HFFc6 (cell line): ENCODE measurements around the gene NKG7. TPM values are rescaled to one million over a fixed set of nuclear protein-coding genes. Genes with fewer than 3 reads are reported as not detected.
A peak's percentile ranks its signal among the peaks of the same experiment; 100 is the strongest.

Experiments used
- DNase-seq: peaks from one replicate; pipeline ENCODE4 v3.0.0-alpha.2; 2018
- H3K27ac Mint-ChIP-seq: 2 replicates; pipeline ENCODE4 v1.8.0; 2020; ENCODE audit warnings: mild to moderate bottlenecking, mixed read lengths
- H3K27me3 Mint-ChIP-seq: 2 replicates; pipeline ENCODE4 v1.8.0; 2021; ENCODE audit warnings: mild to moderate bottlenecking, moderate library complexity, mixed read lengths; ENCODE audit not compliant: insufficient read depth
- H3K36me3 Mint-ChIP-seq: 2 replicates; pipeline ENCODE4 v1.8.0; 2021; ENCODE audit warnings: low read depth, mixed read lengths
- H3K4me1 Mint-ChIP-seq: 2 replicates; pipeline ENCODE4 v1.8.0; 2020; ENCODE audit warnings: low read depth, mixed read lengths
- H3K4me3 Mint-ChIP-seq: 2 replicates; pipeline ENCODE4 v1.8.0; 2020; ENCODE audit warnings: mild to moderate bottlenecking, moderate library complexity, mixed read lengths
- H3K9me3 Mint-ChIP-seq: 2 replicates; pipeline ENCODE4 v1.8.0; 2020; ENCODE audit warnings: mild to moderate bottlenecking, mixed read lengths
- total RNA-seq, 6 experiments: library from RNA; stranded (reverse); fragmentation: NEBNext Ultra II Directional; extraction: Animal tissue kit (Norgen Biotek cat#: 25700); gene quantifications; 2 replicates in 1 of 6; 3 replicates in 5 of 6; pipeline ENCODE4 v1.2.3, GENCODE V29; 2021
- TF ChIP-seq, protein P1 (sequence below): fragments of 200-600 bp; sonication (generic); IDR thresholded peaks from 2 replicates; pipeline ENCODE4 v1.5.0; 2021; ENCODE audit warnings: antibody characterized with exemption, mild to moderate bottlenecking

Gene NKG7
- total RNA-seq, 6 experiments from 2014 or later: not detected

DNA sequence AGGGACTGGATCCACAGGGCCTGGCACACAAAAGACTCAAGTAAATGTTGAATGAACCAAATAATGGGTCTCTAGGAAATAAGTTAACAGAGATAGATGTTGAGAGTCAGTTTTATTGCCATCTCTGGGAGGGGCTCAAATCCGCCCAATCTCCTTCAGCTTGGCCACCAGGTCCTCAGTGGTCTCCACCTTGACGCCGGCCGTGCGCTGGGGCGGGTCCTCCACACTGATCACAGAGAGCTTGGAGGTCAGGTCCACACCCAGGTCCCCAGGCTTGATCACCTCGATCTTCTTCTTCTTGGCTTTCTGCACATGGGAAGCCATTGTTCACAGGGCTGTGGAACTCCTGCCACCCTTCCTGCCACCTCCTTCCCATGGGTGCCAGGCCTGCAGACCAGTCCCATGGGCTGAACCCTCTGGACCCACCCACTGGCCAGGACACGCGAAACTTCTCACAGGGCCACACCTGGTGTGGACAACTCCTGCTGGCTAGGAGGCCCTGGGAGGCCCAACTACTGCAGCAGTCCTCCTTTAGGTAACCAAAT, 27.3 kb downstream of the NKG7 start:
- H3K4me1 Mint-ChIP-seq: peaks cover 17% of the 10 kb centered on the region
- peaks cover 16% of the 10 kb centered on the region for H3K36me3 Mint-ChIP-seq
- H3K4me3 Mint-ChIP-seq: no peak overlapping the region
- H3K27me3 Mint-ChIP-seq: peaks cover 3% of the 10 kb centered on the region
- H3K27ac Mint-ChIP-seq: no peak overlapping the region
- TF ChIP-seq, protein P1, sequence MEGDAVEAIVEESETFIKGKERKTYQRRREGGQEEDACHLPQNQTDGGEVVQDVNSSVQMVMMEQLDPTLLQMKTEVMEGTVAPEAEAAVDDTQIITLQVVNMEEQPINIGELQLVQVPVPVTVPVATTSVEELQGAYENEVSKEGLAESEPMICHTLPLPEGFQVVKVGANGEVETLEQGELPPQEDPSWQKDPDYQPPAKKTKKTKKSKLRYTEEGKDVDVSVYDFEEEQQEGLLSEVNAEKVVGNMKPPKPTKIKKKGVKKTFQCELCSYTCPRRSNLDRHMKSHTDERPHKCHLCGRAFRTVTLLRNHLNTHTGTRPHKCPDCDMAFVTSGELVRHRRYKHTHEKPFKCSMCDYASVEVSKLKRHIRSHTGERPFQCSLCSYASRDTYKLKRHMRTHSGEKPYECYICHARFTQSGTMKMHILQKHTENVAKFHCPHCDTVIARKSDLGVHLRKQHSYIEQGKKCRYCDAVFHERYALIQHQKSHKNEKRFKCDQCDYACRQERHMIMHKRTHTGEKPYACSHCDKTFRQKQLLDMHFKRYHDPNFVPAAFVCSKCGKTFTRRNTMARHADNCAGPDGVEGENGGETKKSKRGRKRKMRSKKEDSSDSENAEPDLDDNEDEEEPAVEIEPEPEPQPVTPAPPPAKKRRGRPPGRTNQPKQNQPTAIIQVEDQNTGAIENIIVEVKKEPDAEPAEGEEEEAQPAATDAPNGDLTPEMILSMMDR: no peak
- DNase-seq: no peak
- no peaks in the 10 kb centered on the region for H3K9me3 Mint-ChIP-seq

DNA sequence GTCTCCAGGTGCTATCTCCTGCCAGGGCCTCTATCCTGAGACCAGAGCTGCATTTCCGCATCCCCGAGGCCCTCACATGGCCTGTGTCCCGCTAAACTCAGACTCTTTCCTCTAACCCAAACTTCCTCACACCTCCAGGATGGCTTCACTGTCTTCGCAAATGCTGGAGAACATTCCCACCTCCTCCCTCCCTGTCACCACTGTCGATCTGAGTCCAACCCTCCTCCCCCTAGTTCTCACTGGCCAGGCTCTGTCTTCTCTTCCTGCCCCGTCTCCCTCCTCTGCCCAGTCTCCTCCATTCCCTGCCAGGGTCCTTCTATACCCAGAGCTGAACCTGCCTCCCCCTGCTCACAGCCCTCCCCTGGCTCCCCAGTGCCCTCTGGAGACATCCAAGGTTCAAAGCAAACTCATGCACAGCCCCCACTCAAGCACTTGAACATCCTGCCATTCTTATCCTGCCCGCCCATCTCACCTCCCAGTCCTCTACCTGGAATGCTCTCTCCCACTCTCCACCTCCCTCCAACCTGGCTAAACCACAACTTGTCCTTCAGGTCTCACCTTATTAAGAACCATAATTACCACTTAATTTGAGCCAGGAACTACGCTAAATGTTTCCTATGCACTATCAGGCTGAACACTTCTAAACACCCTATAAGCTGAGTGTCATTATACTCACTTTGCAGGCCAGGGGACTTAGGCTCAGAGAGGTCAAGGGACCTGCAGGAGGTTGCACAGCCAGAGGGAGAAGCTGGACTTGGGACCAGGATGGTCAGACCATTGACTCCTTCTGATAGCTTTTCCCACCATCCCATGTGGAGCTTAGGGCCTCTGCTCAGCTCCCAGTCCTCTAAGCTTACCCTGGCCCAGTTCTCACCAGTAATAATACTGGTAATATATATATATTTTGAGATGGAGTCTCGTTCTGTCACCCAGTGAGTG, 29.6 kb downstream of the NKG7 start:
- Mint-ChIP-seq H3K36me3 (peaks cover 13% of the 10 kb centered on the region), H3K4me1 (peaks cover 23% of the 10 kb centered on the region), H3K4me3 (no peak overlapping the region), H3K27ac (no peak overlapping the region), H3K27me3 (peaks cover 3% of the 10 kb centered on the region), H3K9me3 (no peaks in the 10 kb centered on the region)
- no peak for DNase-seq
- TF ChIP-seq, protein P1: no peak

- peak within 1 kb of the TSS; percentile 51; the same call in 1 of the 2 replicates for H3K27ac Mint-ChIP-seq
- peaks cover 23% of the 10 kb centered on the region for H3K4me1 Mint-ChIP-seq
- H3K9me3 Mint-ChIP-seq: no peaks in the 10 kb centered on the region
- no peak for DNase-seq
- no peak within 1 kb of the TSS for H3K4me3 Mint-ChIP-seq
- TF ChIP-seq, protein P1: no peak
- peaks cover 6% of the 10 kb centered on the region for H3K36me3 Mint-ChIP-seq
- peaks cover 3% of the 10 kb centered on the region for H3K27me3 Mint-ChIP-seq
These were observed 30.4 kb downstream of the NKG7 start, which contains the start of gene VSIG10L for GRCh38 chr19:51341976-51342580. Gene VSIG10L, minus strand, starts transcription at chr19:51342139. Its CDS starts 15 bp downstream, at chr19:51342124.

DNA sequence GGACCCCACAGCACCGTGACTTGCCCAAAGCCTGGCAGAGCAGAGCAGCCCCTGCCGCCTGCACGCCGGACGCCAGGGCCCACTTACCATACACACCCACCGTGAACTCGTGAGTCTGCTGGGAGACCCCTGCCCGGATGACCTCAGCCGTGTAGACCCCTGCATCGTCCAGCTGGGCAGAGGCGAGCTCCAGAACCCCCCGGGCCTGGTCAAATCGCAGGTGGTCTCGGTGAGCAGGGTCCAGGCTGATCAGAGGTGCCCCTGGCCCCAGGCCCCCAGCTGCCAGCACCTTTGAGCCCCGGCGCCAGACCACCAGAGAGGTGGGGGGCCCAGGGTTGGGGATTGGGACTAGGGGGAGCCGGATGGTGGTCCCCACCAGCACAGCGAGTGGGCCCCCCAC, 31.4 kb downstream of the NKG7 start:
- TF ChIP-seq, protein P1: no peak
- Mint-ChIP-seq H3K36me3 (peaks cover 6% of the 10 kb centered on the region), H3K27me3 (peaks cover 3% of the 10 kb centered on the region), H3K4me3 (no peak overlapping the region), H3K9me3 (no peaks in the 10 kb centered on the region), H3K4me1 (peaks cover 23% of the 10 kb centered on the region), H3K27ac (0 out of 2 replicates have a peak overlapping the region, but pooled peaks have one; percentile 9)
- DNase-seq: no peak

- TF ChIP-seq, protein P1: peak; percentile 65
- Mint-ChIP-seq H3K27me3 (peaks cover 3% of the 10 kb centered on the region), H3K27ac (peak overlapping the region; percentile 95), H3K4me3 (peak overlapping the region; percentile 91), H3K9me3 (no peaks in the 10 kb centered on the region), H3K36me3 (peaks cover 4% of the 10 kb centered on the region), H3K4me1 (peaks cover 23% of the 10 kb centered on the region)
- DNase-seq: peak; percentile 97
These were observed 32.5 kb downstream of the NKG7 start for GRCh38 chr19:51339687-51340656.
